Sigmoid colon (tissue), 7 donors: ENCODE measurements around the gene WDR75. TPM values are rescaled to one million over a fixed set of nuclear protein-coding genes. Genes with fewer than 3 reads are reported as not detected.

Source experiments
- DNase-seq: peaks from one replicate; pipeline ENCODE4 v3.0.0-alpha.2; 2019
- H3K27ac ChIP-seq, 4 donors: fragments of 200-600 bp; sonication (generic); one replicate each; pipeline ENCODE4 v1.5.1; 2016 to 2019; ENCODE audit warnings: mild to moderate bottlenecking in 1 of 4
- H3K27me3 ChIP-seq, 3 donors: fragments of 200-600 bp; sonication (generic); one replicate each; pipeline ENCODE4 v1.5.1; 2019; ENCODE audit warnings: mild to moderate bottlenecking in 1 of 3
- H3K36me3 ChIP-seq, 4 donors: fragments of 200-600 bp; sonication (generic); one replicate each; pipeline ENCODE4 v1.5.1; 2016 to 2019
- H3K4me1 ChIP-seq, 4 donors: fragments of 200-600 bp; sonication (generic); one replicate each; pipeline ENCODE4 v1.5.1; 2017 to 2019
- H3K4me3 ChIP-seq, 4 donors: fragments of 200-600 bp; sonication (generic); one replicate each; pipeline ENCODE4 v1.5.1; 2017 to 2019; ENCODE audit warnings: mild to moderate bottlenecking in 2 of 4, moderate library complexity in 1 of 4
- H3K9me3 ChIP-seq, 4 donors: fragments of 200-600 bp in 3 of 4; sonication (generic) in 3 of 4; one replicate each; pipeline versions ENCODE4 v1.5.1 to v1.6.1; 2013 to 2019
- EP300 ChIP-seq, 4 donors: sonication (generic); formaldehyde crosslinking; IDR thresholded peaks; one replicate each; pipeline ENCODE4 v1.6.1; 2017; ENCODE audit warnings: antibody characterized with exemption in 4 of 4
- POLR2A ChIP-seq, 2 donors: fragments of 450-650 bp; IDR thresholded peaks; one replicate each; pipeline ENCODE4 v1.6.1; 2016; ENCODE audit warnings: antibody characterized with exemption in 2 of 2, mild to moderate bottlenecking in 2 of 2, moderate library complexity in 2 of 2
- POLR2AphosphoS5 ChIP-seq, 4 donors: sonication (generic); formaldehyde crosslinking; IDR thresholded peaks; one replicate each; pipeline ENCODE4 v1.6.1; 2017; ENCODE audit warnings: antibody characterized with exemption in 4 of 4
- whole genome bisulfite sequencing, 2 donors: extraction: QIAGEN DNeasy Blood & Tissue Kit; methylation state at CpG; one replicate each; pipeline ENCODE4 v1.1.7; 2013; 5-methylcytosine and 5-hydroxymethylcytosine counted together
- intact Hi-C: fragments of 100-400 bp; cut with DNase I; formaldehyde crosslinking; loops from one replicate; pipeline ENCODE4 v1.15.1; 2023
- polyA plus RNA-seq, 3 donors: library from polyadenylated mRNA; stranded (reverse); fragments of 200-250 nt; gene quantifications; one replicate each; pipeline ENCODE4 v1.2.3, GENCODE V29; 2013
- total RNA-seq, 4 donors: library from RNA; depleted of rRNA; stranded (reverse); fragments of >200 nt; gene quantifications; one replicate each; pipeline ENCODE4 v1.1.0, GENCODE V29; 2016
- TF ChIP-seq, protein P1 (sequence below), 4 experiments: fragments of 450-650 bp in 3 of 4; fragments of 200-600 bp in 1 of 4; IDR thresholded peaks; one replicate each; pipeline ENCODE4 v1.5.1; 2016 to 2019; ENCODE audit warnings: antibody characterized with exemption in 4 of 4, mild to moderate bottlenecking in 3 of 4, moderate library complexity in 2 of 4
- donor health status: healthy with polysubstance abuse.
- donor health status: Bipolar disorder and iron deficiency.
- donor health status: healthy.

WDR75 gene
- total RNA-seq (10 to 100 TPM; 25.8 to 43.5 (median 32.4) TPM), polyA plus RNA-seq (10 to 100 TPM in 1 of 3 donors, 1 to 10 TPM in 2; 7.6 to 18.4 (median 9.6) TPM)

DNA sequence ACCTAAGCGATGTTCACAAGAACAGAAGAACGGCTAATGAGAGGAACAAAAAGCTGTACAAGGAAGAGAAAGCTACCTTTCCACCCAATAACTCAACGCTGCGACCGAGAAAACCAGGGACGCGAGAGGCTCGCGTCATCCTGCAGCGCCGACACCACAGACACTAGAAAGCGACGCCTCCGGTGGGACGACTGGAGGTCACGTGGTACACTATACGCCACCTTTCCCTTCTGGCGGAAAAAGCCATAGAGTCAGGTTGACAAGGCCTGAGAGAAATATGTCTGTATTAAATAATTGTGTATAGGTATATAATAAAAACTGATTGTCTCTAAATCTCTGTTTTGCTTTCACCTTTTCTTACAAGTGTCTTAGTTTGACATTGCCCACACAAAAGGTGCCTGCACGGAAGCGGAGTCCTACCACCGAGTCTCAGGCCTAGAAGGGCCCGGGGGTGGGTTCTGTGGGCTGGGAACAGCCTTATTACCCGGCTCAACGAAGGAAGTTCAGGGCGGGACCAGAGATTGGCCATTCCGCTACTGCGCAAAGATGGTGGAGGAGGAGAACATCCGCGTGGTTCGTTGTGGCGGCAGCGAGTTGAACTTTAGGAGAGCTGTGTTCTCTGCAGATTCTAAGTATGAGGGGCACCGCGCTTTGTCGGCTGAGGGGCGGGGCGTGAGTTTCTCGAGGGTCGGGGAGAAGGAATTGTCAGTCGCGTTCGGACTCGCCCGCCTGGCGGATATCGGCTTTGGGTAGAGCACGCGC is at the start of gene WDR75:
Gene WDR75, plus strand, starts transcription at position 528 of the 762 bp plus-strand sequence. Its CDS starts 19 bp downstream, at position 547.
- Histone ChIP-seq H3K36me3 (peaks cover 0 to 1% (median 0%) of the 10 kb centered on the region in 4 donors), H3K9me3 (no peaks in the 10 kb centered on the region), H3K4me3 (peak within 1 kb of the TSS; percentile 59 to 73 (median 72)), H3K27me3 (no peaks in the 10 kb centered on the region), H3K27ac (peak within 1 kb of the TSS; percentile 90 to 95 (median 92)), H3K4me1 (peaks cover 0 to 30% (median 19%) of the 10 kb centered on the region in 4 donors)
- DNase-seq = peak; percentile 96
- TF ChIP-seq POLR2AphosphoS5 (IDR thresholded peaks at IDR 0.05) (peak; percentile 85 to 90 (median 88)), POLR2A (IDR thresholded peaks at IDR 0.05) (peak; percentile 64 to 76)
- TF ChIP-seq, protein P1, sequence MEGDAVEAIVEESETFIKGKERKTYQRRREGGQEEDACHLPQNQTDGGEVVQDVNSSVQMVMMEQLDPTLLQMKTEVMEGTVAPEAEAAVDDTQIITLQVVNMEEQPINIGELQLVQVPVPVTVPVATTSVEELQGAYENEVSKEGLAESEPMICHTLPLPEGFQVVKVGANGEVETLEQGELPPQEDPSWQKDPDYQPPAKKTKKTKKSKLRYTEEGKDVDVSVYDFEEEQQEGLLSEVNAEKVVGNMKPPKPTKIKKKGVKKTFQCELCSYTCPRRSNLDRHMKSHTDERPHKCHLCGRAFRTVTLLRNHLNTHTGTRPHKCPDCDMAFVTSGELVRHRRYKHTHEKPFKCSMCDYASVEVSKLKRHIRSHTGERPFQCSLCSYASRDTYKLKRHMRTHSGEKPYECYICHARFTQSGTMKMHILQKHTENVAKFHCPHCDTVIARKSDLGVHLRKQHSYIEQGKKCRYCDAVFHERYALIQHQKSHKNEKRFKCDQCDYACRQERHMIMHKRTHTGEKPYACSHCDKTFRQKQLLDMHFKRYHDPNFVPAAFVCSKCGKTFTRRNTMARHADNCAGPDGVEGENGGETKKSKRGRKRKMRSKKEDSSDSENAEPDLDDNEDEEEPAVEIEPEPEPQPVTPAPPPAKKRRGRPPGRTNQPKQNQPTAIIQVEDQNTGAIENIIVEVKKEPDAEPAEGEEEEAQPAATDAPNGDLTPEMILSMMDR (IDR thresholded peaks at IDR 0.05) = no peak
- WGBS, 2 donors = 0 to 1% methylated on average over 48 of the region's 48 CpGs
- intact Hi-C loops = loop anchor here (5.0 kb wide), 2 partner anchors 141 to 191 kb away; partner anchors contain the start of gene SLC40A1

DNA sequence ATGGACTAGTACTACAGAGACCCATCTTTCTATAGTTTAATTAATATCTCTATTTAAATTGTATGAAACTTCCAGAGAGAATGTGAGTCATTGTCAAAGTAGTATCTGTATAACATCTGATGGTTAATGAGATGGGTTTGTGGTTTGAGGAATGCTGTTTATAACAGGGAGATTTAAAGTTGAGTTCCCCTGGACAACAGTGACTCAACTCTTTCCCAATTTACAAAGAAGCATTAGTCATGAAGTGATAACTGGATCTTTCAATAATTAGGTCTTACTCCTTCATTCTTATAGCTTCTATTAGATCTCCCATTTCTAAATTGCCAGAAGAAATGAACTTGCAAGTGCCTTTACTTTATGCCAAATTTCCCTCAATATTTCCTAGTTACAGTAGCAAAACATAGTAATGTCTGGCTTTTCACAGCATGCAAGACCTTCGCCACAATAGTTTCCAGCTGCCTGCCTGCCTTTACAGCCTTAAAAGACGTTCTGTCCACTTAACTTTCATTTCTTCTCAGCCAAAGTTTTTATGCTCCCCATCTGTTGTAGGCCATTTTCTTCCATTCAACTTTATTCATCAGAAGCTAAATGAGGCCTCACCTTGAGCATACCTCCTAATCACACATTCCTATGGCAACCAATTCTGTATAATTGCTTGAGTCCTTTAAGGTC is 47.7 kb upstream of the WDR75 start:
- no peaks in the 10 kb centered on the region for H3K27me3 ChIP-seq
- intact Hi-C loops = loop anchor here (5.0 kb wide), 1 partner anchor 46 kb away; no protein-coding TSS in a partner anchor
- H3K4me1 ChIP-seq = peaks cover 0 to 34% (median 29%) of the 10 kb centered on the region in 4 donors
- peaks cover 0 to 6% (median 0%) of the 10 kb centered on the region in 4 donors for H3K9me3 ChIP-seq
- DNase-seq = no peak
- WGBS, 2 donors = 37 to 62% methylated on average over 2 of the region's 2 CpGs
- no peak overlapping the region for H3K4me3 ChIP-seq
- no peaks in the 10 kb centered on the region for H3K36me3 ChIP-seq
- TF ChIP-seq POLR2AphosphoS5 (IDR thresholded peaks at IDR 0.05) (peak; percentile 37 to 85 (median 76)), POLR2A (IDR thresholded peaks at IDR 0.05) (no peak), EP300 (IDR thresholded peaks at IDR 0.05) (peak in 3 of 4 donors; percentile 17 to 79 (median 63))
- TF ChIP-seq, protein P1 (IDR thresholded peaks at IDR 0.05) = no peak
- H3K27ac ChIP-seq = peak overlapping the region; percentile 51 to 80 (median 74)

DNA sequence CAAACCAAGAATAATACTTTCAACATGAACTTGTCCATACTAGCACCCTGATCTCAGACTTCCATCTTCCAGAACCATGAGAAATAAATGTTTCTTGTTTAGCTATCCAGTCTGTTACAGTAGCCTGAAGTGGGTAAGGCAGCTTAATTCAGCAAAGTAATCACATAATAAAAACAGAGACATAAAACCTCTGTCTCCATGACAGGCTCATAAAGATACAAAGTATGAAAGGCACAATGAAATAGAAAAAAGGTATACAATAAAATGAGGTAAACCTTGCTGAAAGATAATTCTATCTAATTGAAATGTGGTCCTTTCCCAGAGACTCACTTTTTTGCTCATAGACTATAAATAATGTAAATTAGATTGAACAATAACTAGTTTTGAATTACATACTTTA is 46.7 kb upstream of the WDR75 start:
- Histone ChIP-seq H3K4me1 (peaks cover 0 to 34% (median 28%) of the 10 kb centered on the region in 4 donors), H3K4me3 (no peak overlapping the region), H3K9me3 (peaks cover 0 to 9% (median 0%) of the 10 kb centered on the region in 4 donors), H3K36me3 (no peaks in the 10 kb centered on the region), H3K27ac (peak overlapping the region; percentile 51 to 80 (median 74)), H3K27me3 (no peaks in the 10 kb centered on the region)
- no peak for DNase-seq
- TF ChIP-seq EP300 (IDR thresholded peaks at IDR 0.05) = no peak
- TF ChIP-seq, protein P1 (IDR thresholded peaks at IDR 0.05) = no peak
- TF ChIP-seq POLR2AphosphoS5 (IDR thresholded peaks at IDR 0.05) = no peak
- TF ChIP-seq POLR2A (IDR thresholded peaks at IDR 0.05) = no peak
- intact Hi-C loops = loop anchor here (5.0 kb wide), 1 partner anchor 47 kb away; no protein-coding TSS in a partner anchor

DNA sequence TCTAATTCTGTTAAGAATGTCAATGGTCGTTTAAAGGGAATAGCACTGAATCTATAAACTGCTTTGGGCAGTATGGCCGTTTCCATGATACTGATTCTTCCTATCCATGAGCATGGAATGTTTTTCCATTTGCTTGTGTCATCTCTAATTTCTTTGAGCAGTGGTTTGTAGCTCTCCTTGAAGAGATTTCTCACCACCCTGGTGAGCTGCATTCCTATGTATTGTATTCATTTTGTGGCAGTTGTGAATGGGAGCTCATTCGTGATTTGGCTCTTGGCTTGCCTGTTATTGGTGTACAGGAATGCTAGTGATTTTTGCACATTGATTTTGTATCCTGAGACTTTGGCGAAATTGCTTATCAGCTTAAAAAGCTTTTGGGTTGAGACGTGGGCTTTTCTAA is 38.3 kb upstream of the WDR75 start:
- intact Hi-C loops = loop anchor here (10.0 kb wide), 1 partner anchor 618 kb away; no protein-coding TSS in a partner anchor
- DNase-seq = no peak
- no peak for TF ChIP-seq EP300 (IDR thresholded peaks at IDR 0.05)
- TF ChIP-seq POLR2A (IDR thresholded peaks at IDR 0.05) = no peak
- TF ChIP-seq POLR2AphosphoS5 (IDR thresholded peaks at IDR 0.05) = no peak
- TF ChIP-seq, protein P1 (IDR thresholded peaks at IDR 0.05) = no peak
- Histone ChIP-seq H3K4me1 (peaks cover 0 to 24% (median 18%) of the 10 kb centered on the region in 4 donors), H3K36me3 (no peaks in the 10 kb centered on the region), H3K27ac (no peak overlapping the region), H3K4me3 (no peak overlapping the region), H3K27me3 (no peaks in the 10 kb centered on the region), H3K9me3 (peaks cover 0 to 5% (median 0%) of the 10 kb centered on the region in 4 donors)
- WGBS, 2 donors = 74 to 82% methylated on average over 5 of the region's 5 CpGs
